Calu3 (cell line): ENCODE measurements around the gene THADA. TPM values are rescaled to one million over a fixed set of nuclear protein-coding genes. Genes with fewer than 3 reads are reported as not detected.

Source experiments
- BruUV-seq: library from RNA; stranded (reverse); fragments of 400-500 nt; replicated peaks from 2 replicates; lab custom pipeline; 2021; lab: Mats Ljungman, UMichigan
- CTCF ChIA-PET: fragments of 300-600 bp; sonication (Branson Sonifier 250); formaldehyde crosslinking; loops from one replicate; lab custom pipeline; 2022; ENCODE audit warnings: antibody characterized with exemption; lab: Charles Lee
- DNase-seq: peaks from one replicate; pipeline ENCODE4 v3.0.0; 2022
- H3K27ac Mint-ChIP-seq: one replicate; pipeline ENCODE4 v1.8.0; 2022; ENCODE audit warnings: mixed read lengths; ENCODE audit not compliant: unreplicated experiment
- H3K27me3 Mint-ChIP-seq: one replicate; pipeline ENCODE4 v1.8.0; 2022; ENCODE audit warnings: mixed read lengths; ENCODE audit not compliant: unreplicated experiment
- H3K36me3 Mint-ChIP-seq: one replicate; pipeline ENCODE4 v1.8.0; 2022; ENCODE audit warnings: mild to moderate bottlenecking, moderate library complexity, mixed read lengths; ENCODE audit not compliant: insufficient read depth, unreplicated experiment
- H3K4me1 Mint-ChIP-seq: one replicate; pipeline ENCODE4 v1.8.0; 2022; ENCODE audit warnings: mild to moderate bottlenecking, low read depth, mixed read lengths; ENCODE audit not compliant: unreplicated experiment
- H3K4me3 Mint-ChIP-seq: one replicate; pipeline ENCODE4 v1.8.0; 2022; ENCODE audit warnings: mild to moderate bottlenecking, low read depth, moderate library complexity, mixed read lengths; ENCODE audit not compliant: unreplicated experiment
- H3K9me3 Mint-ChIP-seq: one replicate; pipeline ENCODE4 v1.8.0; 2022; ENCODE audit warnings: low read depth, mixed read lengths; ENCODE audit not compliant: unreplicated experiment
- intact Hi-C: fragments of 100-400 bp; cut with micrococcal nuclease; formaldehyde crosslinking; loops from one replicate; pipeline ENCODE4 v1.10.0; 2022; ENCODE audit not compliant: unreplicated experiment
- total RNA-seq: library from RNA; stranded (reverse); gene quantifications from 2 replicates; pipeline ENCODE4 v1.2.3, GENCODE V29; 2022
- TF ChIP-seq, protein P1 (sequence below): fragments of 200-600 bp; IDR thresholded peaks from one replicate; pipeline ENCODE4 v1.8.0; 2022; ENCODE audit warnings: antibody characterized with exemption; ENCODE audit not compliant: unreplicated experiment

The THADA gene
- total RNA-seq, 1 experiment from 2014 or later = 35.5 TPM

DNA sequence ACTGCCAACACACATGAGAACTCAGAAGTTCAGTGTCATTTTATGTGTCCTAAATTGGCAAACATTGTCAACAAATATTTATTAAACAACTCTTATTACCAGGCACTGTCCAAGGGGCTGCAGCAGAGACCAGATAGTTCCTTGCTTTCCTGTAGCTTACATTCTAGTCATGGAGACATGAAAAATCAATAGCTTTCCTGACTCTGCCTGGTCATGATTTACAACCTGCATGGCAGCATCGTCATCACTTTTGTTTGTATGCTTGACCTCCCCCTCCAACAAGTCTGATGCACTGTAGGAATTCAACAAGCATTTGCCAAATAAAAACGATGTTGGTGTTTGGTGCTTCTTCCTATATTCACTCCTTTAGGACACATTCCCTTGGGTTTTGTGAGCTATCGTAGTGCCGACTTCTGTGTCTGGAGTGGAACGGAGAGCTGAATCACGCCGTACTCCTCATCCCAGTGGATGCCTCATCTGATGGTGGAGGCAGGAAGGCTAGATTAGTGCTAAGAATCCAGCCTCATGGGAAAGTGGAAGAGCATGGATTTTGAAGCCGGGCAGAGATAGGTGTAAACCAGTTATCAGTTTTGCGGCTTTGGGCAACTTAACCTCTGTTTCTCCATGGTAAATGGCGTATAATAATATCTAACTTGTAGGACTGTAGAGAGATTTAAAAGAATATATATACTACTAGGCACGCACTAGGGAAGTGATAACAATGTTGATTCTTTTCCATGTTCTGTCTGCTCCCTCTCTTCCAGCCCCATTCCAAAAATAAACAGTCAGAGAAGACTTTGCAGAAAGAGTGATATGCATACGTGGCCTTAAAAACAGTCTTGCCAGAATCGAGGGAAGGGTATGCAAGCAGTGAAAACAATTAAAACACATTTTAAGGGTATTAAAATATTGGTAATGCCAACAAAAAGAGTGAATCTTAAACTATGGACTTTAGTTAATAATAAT, 249.0 kb downstream of the THADA start:
- no peak for DNase-seq
- intact Hi-C loops = no loop called here
- TF ChIP-seq, protein P1, sequence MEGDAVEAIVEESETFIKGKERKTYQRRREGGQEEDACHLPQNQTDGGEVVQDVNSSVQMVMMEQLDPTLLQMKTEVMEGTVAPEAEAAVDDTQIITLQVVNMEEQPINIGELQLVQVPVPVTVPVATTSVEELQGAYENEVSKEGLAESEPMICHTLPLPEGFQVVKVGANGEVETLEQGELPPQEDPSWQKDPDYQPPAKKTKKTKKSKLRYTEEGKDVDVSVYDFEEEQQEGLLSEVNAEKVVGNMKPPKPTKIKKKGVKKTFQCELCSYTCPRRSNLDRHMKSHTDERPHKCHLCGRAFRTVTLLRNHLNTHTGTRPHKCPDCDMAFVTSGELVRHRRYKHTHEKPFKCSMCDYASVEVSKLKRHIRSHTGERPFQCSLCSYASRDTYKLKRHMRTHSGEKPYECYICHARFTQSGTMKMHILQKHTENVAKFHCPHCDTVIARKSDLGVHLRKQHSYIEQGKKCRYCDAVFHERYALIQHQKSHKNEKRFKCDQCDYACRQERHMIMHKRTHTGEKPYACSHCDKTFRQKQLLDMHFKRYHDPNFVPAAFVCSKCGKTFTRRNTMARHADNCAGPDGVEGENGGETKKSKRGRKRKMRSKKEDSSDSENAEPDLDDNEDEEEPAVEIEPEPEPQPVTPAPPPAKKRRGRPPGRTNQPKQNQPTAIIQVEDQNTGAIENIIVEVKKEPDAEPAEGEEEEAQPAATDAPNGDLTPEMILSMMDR = no peak
- Mint-ChIP-seq H3K36me3 (no peaks in the 10 kb centered on the region), H3K27ac (no peak overlapping the region), H3K4me3 (no peak overlapping the region), H3K27me3 (no peaks in the 10 kb centered on the region), H3K4me1 (peaks cover 37% of the 10 kb centered on the region), H3K9me3 (no peaks in the 10 kb centered on the region)
- CTCF ChIA-PET = no interaction called here
- BruUV-seq = no TSS peak

DNA sequence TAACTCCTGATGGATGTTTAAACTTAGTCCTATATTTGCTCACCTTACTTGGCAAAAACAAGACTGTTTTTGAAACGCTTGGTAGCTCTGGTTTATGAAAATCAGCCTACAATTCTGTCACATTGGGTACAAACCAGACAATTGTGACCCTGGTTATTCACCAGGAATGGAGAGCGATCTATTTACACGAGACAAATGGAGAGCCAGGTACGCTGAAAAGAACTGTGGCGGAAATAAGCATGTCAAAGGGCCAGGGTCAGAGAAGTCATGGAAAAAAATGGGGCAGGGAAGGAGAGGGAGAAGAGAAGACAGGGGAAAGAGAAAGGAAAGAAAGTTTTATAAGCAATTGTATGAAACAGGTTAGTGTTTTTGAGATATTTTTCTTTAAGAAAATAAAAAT, 250.0 kb downstream of the THADA start:
- no TSS peak for BruUV-seq
- peaks cover 44% of the 10 kb centered on the region for H3K4me1 Mint-ChIP-seq
- H3K9me3 Mint-ChIP-seq = no peaks in the 10 kb centered on the region
- CTCF ChIA-PET = interaction anchor here (0.6 kb wide), 1 partner anchor 28 kb away, joined by 3 read pairs; no protein-coding TSS in a partner anchor
- no peaks in the 10 kb centered on the region for H3K27me3 Mint-ChIP-seq
- intact Hi-C loops = no loop called here
- no peak overlapping the region for H3K27ac Mint-ChIP-seq
- no peaks in the 10 kb centered on the region for H3K36me3 Mint-ChIP-seq
- no peak for DNase-seq
- H3K4me3 Mint-ChIP-seq = no peak overlapping the region
- TF ChIP-seq, protein P1 = no peak

GRCh38 chr2:43345391-43345813, 250.4 kb downstream of the THADA start:
- intact Hi-C loops = no loop called here
- BruUV-seq = no TSS peak
- CTCF ChIA-PET = interaction anchor here (0.6 kb wide), 1 partner anchor 28 kb away, joined by 3 read pairs; no protein-coding TSS in a partner anchor
- H3K36me3 Mint-ChIP-seq = no peaks in the 10 kb centered on the region
- no peak for DNase-seq
- no peaks in the 10 kb centered on the region for H3K27me3 Mint-ChIP-seq
- TF ChIP-seq, protein P1 = no peak
- no peak overlapping the region for H3K4me3 Mint-ChIP-seq
- H3K9me3 Mint-ChIP-seq = no peaks in the 10 kb centered on the region
- H3K4me1 Mint-ChIP-seq = peaks cover 49% of the 10 kb centered on the region
- no peak overlapping the region for H3K27ac Mint-ChIP-seq

DNA sequence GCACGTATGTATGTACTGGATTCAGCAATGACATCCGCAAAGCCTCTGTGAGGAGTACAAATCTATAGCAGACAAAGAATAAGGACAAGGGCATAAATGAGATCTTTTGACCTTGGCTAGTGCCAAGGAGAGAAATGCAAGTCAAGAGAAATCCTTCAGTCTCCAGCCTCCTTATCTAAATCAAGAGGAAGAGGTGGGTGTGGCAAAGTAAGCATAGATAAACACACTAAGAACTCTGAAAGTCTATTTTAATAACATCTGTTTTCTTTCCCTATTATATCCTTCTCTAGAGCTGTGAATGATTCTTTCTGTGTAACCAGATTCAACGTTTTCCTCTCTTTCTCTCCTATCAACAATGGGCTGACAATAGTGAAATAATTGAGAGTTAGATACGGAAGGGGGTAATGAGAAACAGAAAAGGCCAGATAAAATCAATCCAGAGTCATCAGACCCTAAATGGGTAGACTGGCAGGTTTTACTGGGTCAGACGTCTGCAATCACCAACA, 250.9 kb downstream of the THADA start:
- BruUV-seq = no TSS peak
- no peaks in the 10 kb centered on the region for H3K27me3 Mint-ChIP-seq
- no peaks in the 10 kb centered on the region for H3K36me3 Mint-ChIP-seq
- no peak for DNase-seq
- H3K27ac Mint-ChIP-seq = no peak overlapping the region
- CTCF ChIA-PET = no interaction called here
- no peaks in the 10 kb centered on the region for H3K9me3 Mint-ChIP-seq
- H3K4me3 Mint-ChIP-seq = no peak overlapping the region
- intact Hi-C loops = no loop called here
- TF ChIP-seq, protein P1 = no peak
- peaks cover 51% of the 10 kb centered on the region for H3K4me1 Mint-ChIP-seq
